Colon (tissue), 2 donors: ENCODE measurements around the gene DPF1.

Experiments
- FAIRE-seq: peaks from 2 replicates; lab custom pipeline; 2012; peaks lifted over from hg19 to GRCh38; lab: Jason Lieb, UNC
- donor health status: control.
- donor health status: control.

The DPF1 gene

DNA sequence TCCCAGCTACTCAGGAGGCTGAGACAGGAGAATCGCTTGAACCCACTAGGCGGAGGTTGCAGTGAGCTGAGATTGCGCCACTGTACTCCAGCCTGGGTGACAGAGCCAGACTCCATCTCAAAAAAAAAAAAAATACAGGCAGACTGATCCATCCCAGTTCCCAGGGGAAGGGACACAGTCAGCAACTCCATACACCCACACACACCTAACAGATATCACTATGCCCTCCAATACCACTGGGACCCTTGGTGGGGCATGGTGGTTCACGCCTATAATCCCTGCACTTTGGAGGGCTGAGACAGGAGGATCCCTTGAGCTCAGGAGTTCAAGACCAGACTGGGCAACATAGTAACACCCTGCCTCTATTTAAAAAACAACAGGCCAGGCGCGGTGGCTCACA lies 2.6 kb downstream of the DPF1 start:
- FAIRE-seq = no peak

DNA sequence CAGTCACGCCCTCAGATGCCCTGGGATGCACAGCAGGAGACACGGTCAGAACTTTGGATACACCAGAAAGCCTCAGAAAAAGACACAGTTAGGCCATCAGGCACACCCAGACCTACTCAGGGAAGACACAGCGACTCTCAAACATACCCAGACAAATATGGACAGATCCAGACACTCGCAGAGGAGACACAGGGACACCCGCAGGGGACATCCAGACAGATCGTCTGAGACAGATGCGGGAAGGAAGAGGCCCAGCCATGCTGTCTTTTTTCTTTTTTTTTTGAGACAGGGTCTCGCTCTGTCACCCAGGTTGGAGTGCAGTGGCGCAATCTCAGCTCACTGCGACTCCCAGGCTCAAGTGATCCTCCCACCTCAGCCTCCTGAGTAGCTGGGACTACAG lies 4.8 kb downstream of the DPF1 start:
- FAIRE-seq = no peak

DNA sequence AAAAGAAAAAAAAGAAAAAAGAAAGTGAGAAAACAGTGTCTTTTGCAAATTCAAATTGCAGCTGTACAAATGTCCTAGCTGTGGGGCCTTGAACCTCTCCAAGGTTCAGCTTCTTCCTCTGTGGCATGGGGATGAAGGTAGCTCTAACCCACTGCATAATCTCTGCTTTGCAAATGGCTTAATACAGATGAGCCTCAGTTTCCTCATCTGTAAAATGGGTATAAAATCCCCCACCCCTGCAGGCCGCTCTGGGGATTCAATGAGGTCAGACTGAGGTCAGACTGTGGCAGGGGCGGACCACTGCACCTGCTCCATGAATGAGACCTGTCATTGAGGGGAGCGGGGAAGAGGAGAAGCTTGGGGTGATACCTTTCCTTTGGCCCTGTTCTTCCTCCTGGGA lies 5.8 kb downstream of the DPF1 start:
- FAIRE-seq = no peak

DNA sequence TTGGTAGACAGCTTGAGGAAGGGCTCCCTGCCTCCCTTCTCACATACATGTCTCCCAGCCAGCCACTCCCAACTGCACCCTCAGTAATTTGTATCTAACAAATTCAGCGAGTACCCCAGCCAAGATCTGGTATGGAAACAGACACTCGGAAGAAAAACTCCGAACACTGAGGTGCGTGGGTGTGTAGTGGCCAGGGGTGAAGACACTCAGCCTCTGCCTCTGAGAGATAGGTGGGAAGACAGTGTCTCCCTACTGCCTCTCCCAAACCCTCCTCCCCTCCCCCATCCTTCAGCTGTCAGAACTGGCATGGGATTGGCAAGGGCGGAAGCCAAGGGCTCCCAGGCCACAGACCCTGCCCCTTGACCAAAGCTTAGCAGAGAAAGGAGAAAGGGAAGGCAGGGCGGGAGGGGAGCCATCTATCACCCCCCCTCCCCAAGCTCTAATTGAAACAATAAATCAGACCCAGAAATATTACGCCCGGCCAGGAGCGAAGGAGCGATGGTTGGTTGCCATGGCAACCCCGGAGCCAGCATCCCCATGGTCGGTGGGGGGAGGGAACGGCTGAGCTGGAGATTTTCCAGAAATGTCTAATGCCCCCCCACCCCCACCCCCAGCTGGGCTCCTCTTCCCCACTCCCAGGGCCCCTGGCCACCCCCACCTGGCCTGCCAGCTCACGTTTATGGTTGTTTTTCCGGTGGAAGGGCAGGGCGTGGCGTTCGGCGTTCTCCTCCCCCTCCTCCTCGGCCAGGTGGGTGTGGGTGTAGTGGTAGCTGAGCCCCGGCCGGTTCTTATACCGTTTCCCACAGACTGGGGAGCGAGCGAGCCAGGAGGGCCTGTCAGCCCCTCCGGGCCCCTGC lies 7.0 kb downstream of the DPF1 start:
- no peak for FAIRE-seq

DNA sequence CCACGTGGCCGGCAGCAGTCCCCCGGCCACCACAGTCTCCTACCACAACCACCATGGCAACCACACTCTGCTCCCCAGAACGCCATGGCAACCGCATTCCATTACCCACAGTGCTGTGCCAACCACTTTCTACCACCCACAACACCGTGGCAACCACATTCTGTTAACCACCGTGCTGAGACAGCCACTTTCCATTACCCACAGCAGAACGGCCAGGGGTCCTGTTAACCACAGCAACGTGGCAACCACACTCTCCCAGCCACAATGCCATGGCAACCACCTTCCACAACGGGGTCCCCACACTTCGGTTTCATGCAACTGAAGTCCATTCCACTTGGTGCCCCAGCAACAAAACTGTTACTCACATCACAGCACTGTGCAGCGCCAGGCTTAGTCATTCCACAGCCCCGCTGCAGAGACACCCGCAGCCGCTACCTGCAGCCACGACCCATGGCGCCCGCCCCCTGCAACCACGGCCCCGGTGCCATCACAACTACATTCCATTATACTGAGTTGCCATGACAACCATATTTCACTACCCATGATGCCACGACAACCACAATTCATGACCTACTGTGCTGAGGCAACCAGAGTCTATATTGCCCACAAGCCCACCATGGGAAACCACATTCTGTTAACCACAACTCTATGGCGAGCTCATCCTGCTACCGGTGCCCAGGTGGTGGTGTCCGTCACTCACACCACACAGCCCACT lies 10.0 kb downstream of the DPF1 start:
- no peak for FAIRE-seq

DNA sequence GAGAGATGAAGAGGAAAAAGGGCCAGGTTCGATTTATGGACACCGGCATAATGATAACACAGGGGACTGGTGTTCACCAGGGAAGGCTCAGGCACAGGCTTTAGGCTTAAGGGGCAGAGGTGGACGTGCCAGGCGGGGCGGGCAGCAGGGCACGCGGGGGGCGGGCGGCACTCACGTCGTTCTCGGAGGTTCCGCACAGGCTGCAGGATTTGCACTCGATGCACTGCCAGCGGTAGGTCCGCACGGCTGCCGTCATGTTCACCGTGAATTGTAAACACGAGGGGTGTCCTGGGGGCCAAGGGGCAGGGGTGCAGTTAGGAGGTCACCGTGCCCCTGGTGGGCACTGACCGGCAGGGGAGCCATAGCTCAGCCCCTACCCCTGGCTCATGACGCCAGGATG lies 10.6 kb downstream of the DPF1 start:
- FAIRE-seq = no peak

DNA sequence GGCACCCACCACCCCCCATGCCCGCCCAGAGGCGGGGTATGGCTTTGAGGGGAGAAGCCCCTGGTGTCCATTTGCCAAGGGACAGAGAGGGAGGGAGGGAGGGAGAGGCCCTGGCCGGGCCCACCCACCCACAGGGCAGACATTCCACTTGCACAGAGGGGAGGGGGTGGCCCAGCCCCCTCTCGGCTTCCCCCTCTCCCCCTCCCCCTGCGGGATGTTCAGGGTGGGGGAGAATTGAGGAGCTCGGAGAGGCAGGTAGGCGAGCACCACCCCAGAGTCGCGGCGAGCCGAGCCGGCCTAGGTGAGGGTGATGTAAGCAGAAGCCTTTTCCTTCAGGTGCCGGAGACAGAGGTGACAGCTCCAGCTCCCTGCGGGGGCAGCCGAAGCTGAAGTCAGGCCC lies 12.3 kb downstream of the DPF1 start:
- FAIRE-seq = no peak

DNA sequence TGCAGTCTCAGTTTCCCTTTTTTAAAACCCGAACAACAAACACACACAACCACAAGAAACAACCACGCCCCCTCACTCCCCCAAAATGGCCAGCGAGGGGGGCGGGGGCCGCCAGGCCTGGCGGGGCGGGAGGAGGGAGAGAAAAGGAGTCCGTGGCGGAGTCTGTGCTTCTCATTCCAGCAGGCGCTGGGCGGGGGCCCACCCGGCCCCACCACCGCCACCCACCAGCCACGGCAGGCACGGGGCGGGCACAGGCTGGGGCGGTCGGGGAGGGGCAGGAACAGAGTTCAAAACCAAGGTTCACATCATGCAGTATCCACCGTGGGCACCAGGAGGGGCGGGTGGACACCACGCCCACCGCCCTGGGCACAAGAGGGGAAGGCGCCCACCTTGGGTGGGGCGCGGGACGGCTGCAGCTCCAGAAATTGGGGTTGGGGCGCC lies 12.9 kb downstream of the DPF1 start:
- no peak for FAIRE-seq

DNA sequence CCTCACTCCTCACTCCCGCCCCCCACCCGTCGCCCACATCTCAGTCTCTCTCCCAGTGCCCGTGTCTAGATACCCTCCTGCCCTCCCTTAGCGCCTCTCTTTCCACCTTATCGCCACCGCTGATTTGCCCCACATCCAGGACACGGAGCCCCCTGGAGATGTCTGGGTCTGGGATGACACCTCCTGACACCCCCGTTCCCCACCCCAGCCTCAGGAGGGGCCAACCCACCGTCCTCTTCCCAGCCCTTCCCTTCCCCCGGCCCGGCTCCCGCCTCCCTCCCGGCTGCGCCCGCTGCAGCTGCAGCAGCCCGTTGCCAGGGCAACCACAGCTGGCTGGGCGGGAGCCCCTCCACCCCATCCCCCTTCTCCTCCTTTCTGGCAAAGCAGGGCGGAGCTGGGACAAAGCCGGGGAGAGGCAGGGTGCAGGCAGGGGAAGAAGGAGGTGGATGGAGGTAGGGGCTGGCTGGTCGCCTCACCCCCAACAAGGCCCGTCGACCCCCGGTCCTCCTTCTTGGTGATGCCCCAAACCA lies 13.5 kb downstream of the DPF1 start:
- no peak for FAIRE-seq

DNA sequence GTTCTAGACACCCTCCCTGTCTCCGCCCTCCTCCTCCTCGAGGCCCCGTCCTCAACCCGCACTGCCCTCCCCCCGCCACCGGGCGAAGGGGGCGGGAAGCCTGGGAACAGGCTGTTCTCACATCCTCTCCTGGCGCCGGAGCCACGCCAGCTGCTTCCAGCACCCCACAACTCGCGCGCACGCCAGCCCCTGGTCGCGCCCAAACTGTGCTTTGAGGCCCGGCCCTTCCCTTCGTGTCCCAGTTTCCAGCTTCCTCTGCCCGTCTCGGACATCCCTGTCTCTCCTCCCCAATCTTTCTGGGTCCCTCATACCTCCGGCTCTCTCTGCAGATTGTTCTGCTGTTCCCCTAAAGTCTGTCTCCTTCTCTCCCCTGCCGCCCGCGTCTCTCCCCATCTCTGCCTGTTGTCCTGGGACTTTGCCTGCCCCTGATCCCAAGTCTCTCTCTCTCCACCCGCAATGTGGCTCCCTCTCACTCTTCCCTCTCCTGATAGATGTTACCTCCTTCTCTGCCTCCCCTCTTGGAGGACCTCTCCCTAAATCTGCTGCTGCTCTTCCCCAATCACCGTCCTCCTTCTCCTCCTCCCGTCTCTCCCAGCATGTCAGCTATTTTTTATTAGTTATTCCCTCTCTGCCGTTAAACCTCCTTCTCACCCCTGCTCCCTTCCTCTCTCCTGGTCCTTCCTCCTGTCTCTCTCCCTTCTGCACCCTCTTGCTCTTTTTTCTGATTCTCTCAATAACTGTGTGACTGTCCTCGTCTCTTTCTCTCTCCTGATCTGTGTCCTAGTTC lies 14.2 kb downstream of the DPF1 start:
- FAIRE-seq = no peak

DNA sequence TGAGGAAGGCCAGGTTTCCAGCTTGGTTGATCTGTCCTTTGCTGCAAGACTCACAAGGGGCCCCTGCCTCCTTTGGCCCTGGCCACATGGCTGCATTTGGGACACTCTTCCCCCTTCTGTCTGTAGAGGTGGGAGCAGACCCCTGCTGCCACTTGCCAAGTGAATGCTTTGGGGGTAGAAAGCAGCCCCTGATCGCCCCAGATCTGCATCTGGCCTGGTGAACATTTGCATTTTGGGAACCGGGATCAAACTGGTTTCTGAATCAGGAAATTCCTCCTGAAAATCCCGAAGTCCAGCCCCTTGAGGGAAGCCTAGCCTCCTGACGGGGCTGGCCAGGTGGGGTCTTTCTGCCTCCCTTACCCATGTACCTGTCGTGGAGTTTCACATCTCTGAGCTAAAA lies 14.9 kb downstream of the DPF1 start:
- no peak for FAIRE-seq

DNA sequence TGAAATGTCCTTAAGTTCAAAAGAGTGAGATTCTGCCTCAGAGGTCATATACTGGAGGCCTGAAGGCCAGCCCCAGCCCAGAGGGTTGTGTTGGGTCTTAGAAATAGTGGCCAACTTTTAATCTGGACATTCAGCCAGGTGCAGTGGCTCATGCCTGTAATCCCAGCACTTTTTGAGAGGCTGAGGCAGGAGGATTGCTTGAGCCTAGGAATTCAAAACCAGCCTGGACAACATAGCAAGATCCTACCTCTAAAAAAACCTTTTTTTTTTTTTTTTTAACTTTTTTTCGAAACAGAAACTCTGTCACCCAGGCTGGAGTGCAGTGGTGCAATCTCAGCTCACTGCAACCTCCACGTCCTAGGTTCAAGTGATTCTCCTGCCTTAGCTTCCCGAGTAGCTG lies 15.5 kb downstream of the DPF1 start:
- no peak for FAIRE-seq

DNA sequence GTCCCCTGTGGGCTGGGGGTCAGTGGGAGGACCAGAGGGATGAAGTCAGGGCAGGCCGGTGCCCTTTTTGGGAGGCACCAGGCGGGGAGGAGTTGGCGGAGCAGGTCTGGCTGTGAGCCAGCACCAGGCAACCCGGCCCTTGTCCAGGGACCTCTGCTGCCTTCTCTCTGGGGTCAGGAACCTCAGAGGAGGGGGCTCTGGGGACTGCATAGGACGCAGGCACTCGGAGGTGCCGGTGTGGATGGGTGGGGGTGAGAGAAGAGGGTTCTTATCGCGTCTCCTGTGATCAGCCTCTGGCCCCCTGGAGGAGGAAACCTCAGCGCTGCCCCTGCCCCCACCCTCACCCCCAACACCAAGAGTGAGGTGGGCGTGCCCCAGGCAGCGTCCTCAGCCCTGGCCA lies 16.5 kb downstream of the DPF1 start:
- no peak for FAIRE-seq

DNA sequence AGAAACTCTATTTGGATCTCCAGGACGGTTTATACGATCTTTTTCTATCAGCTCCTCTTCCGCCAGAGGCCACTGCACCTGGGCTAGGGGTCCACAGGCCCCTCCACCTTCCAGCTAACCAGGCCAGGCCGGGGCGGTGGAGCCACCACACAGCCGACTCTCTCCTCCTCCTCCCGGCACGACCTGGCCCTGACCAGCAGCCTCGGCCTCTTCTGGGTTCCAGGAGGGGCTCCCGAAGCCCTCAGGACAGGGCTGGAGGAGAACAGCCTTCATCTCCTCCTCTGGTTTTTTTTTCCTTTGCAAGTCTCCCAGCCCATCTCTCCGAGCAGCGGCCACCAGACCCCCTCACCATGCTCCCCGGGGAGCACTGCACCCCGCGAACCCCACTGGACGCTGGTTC lies 17.1 kb downstream of the DPF1 start:
- no peak for FAIRE-seq

DNA sequence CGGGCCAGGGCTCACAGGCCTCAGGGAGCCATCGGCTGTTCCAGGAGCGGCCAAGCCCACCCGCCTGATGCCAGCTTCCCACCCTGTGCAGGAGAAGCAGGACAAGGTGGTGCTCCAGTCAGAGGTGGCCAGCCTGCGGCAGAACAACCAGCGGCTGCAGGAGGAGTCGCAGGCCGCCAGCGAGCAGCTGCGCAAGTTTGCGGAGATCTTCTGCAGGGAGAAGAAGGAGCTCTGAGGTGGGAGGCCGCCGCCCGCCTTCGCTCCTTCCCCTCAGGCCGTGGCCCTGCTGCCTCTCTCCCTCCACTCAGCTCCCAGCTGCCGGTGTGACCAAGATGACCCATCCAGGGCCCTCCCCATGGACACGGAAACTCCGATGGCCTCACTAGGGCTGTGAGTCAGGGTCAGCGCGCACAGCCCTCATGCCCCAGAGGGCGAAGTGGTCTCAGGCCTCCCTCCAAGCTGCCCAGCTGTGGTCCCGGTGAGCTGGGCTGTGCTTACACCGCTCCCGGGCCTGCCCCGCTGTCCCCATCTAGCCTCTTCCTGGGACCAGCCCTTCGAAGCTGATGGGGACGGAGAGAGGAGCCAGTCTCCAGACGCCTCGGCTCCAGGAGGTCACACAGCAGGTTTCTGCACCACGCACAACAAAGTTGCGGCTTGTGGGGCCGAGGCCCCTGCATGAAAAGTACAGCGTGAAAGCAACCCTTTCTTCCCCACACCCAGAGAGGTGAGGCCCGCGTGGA lies 17.8 kb downstream of the DPF1 start:
- no peak for FAIRE-seq

DNA sequence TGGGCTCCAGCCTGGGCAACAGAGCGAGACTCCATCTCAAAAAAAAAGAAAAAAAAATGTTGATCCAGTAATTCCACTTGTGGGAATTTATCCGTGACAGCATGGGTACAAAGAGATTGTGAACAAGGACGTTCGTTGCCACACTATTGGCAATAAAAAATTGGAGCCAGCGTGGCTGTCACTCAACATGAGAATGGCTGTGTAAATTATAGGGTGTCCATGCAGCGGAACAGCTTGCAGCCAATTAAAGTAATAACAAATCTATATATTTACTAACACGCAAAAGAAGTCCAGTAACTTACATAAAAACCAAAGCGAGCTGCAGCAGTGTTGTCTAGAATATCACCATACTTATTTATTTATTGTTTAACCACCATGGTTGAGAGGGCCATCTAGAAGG lies 19.3 kb downstream of the DPF1 start:
- no peak for FAIRE-seq

DNA sequence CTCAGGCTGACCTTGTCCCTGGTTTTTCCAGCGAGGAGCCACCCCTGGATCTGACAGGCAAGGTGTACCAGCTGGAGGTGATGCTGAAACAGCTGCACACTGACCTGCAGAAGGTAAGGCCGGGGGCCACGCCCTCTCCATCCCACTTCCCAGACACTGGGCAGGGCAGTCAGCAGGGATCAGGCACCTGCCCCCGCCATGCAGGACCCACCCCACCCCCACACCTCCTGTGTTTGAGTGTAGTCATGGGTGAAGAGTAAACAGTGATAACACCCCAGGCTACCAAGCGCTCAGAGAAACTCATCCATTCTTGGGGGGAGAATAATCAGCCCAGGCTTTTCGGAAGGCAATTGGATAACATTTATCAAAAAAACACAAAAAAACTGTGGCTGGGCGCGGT lies 19.9 kb downstream of the DPF1 start:
- no peak for FAIRE-seq

DNA sequence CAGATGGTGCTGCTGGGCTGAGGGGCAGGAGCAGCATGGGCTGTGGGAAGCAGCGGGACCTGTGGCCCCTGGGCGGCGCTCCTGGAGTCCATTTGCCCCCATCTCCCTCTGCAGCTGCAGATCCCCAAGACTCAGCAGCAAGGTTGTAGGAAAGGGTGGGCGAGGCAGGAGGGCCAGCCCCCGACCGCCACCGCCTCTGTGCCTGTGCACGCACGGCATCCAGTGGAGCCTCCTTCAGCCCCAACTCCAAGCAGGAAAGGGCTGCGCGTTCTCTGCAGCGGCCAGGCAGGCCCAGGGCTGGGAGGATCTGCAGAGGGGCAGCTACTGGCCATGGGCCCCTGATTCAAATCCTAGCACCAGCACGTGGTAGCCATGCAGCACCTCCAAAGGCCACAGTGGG lies 20.8 kb downstream of the DPF1 start:
- no peak for FAIRE-seq

DNA sequence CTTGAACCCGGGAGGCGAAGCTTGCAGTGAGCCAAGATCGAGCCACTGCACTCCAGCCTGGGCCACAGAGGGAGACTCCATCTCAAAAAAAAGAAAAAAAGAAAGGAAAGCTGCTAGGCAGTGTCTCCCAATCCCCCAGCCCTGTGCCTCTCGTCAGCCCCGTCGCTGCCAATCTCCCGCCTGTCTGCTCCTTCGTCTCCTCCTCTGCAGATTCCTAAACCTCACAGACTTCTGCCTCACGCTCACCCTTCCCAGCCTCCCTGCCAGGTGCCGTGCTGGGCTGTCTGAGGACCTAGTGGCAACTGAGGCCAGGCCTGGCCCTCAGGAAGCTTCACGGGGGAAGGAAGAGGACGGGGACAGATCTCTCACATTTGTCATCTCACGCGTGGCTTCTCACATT lies 21.5 kb downstream of the DPF1 start:
- no peak for FAIRE-seq

DNA sequence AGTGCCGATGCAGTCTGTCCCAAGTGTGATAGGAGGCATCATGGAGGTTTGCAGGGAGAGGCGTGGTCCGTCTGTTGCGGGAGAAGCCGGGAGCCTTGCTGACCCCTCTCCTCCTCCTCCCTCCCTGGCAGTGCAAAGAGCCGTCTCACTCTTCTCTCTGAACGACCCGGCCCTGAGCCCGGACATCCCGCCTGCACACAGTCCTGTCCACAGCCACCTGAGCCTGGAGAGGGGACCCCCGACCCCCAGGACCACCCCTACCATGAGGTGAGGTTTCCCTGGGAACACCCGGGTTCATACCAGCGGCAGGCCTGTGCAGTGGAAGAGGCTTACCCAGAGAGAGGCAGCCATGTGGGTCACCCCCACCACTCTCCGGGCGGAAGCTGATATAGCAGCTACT lies 22.3 kb downstream of the DPF1 start:
- FAIRE-seq = no peak

DNA sequence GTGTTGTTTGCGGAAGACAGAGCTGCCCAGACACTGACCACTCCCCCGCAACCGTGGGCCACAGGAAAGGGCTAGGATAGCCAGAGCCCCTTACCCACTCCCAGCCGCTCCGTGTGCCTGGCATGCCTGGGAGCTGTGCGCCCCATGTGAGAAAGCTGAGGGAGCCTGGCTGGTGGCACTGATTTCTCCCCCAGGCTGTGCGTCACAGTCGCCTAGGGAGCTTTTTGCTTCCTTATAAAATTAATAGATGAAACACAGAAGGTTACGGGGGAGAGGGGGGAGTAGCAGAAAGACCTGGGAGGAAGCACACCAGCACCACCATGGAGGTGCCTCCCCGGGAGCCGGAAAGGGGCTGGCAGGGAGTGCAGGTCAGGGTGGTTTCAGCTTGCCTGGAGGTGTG lies 24.7 kb downstream of the DPF1 start:
- no peak for FAIRE-seq
